ENCODE results near the gene ITGA4.

GRCh38 chr2:181566334-181567032 lies 109.3 kb downstream of the ITGA4 start:
- TF ChIP-seq, protein P1, sequence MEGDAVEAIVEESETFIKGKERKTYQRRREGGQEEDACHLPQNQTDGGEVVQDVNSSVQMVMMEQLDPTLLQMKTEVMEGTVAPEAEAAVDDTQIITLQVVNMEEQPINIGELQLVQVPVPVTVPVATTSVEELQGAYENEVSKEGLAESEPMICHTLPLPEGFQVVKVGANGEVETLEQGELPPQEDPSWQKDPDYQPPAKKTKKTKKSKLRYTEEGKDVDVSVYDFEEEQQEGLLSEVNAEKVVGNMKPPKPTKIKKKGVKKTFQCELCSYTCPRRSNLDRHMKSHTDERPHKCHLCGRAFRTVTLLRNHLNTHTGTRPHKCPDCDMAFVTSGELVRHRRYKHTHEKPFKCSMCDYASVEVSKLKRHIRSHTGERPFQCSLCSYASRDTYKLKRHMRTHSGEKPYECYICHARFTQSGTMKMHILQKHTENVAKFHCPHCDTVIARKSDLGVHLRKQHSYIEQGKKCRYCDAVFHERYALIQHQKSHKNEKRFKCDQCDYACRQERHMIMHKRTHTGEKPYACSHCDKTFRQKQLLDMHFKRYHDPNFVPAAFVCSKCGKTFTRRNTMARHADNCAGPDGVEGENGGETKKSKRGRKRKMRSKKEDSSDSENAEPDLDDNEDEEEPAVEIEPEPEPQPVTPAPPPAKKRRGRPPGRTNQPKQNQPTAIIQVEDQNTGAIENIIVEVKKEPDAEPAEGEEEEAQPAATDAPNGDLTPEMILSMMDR (IDR thresholded peaks at IDR 0.05): no peak
- no peak for TF ChIP-seq POLR2A (IDR thresholded peaks at IDR 0.05)

All from breast epithelium (tissue), 3 donors.